Gastroesophageal sphincter (tissue), 3 donors: ENCODE results near the gene CCDC191.

Experiments used
- CTCF ChIP-seq, 4 experiments: fragments of 200-600 bp in 2 of 4; fragments of 450-650 bp in 2 of 4; sonication (generic) in 1 of 4; IDR thresholded peaks; one replicate each; pipeline ENCODE4 v1.5.1; 2017 to 2019; ENCODE audit warnings: antibody characterized with exemption in 4 of 4, mild to moderate bottlenecking in 2 of 4, moderate library complexity in 2 of 4
- EP300 ChIP-seq: sonication (generic); formaldehyde crosslinking; IDR thresholded peaks from one replicate; pipeline ENCODE4 v1.6.1; 2017; ENCODE audit warnings: antibody characterized with exemption, mild to moderate bottlenecking
- POLR2A ChIP-seq, 2 donors: fragments of 450-650 bp; IDR thresholded peaks; one replicate each; pipeline ENCODE4 v1.6.1; 2017; ENCODE audit warnings: antibody characterized with exemption in 2 of 2, mild to moderate bottlenecking in 2 of 2, moderate library complexity in 1 of 2

- no peak for TF ChIP-seq CTCF (IDR thresholded peaks at IDR 0.05)
- no peak for TF ChIP-seq EP300
- no peak for TF ChIP-seq POLR2A (IDR thresholded peaks at IDR 0.05)
These were observed 39.5 kb upstream of the CCDC191 start for GRCh38 chr3:114095796-114096195.
